Measurements from ENCODE around the gene CSMD2.

DNA sequence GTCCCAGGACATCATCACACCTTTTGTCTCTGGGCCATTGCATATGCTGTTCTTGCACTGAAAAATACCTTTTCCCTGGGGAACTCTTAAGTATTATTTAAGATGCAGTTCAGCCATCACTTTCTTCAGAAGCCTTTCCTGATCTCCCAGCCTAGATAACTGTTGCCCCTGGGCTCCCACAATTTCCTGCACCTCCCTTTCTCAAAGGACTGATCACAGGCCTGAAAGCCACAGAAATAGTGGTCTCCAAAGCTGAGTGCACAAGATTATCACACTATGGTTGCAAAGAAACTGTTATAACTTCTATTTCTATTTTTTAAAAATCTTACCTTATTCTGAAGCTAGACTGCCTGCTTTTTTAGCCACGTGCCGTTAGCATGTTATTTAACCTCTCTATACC, 695.3 kb downstream of the CSMD2 start:
- TF ChIP-seq CTCF (IDR thresholded peaks at IDR 0.05 in 2 of 3, conservative IDR thresholded peaks at IDR 0.05 in 1 of 3; ENCODE audit: borderline replicate concordance in 1 of 3, insufficient read depth in 1 of 3, low read depth in 2 of 3, low read length in 2 of 3) (no peak), EZH2phosphoT487 (IDR thresholded peaks at IDR 0.05; ENCODE audit: borderline replicate concordance) (no peak)
